HepG2 (cell line): ENCODE results near the gene ARHGEF10L. TPM values are rescaled to one million over a fixed set of nuclear protein-coding genes. Genes with fewer than 3 reads are reported as not detected.

Experiments used
- HNRNPH1 ChIP-seq: fragments of 200-400 bp; formaldehyde crosslinking; optimal IDR thresholded peaks from 2 replicates; pipeline ENCODE3; 2017; ENCODE audit warnings: mild to moderate bottlenecking, low read depth, low read length
- IRX3 ChIP-seq: sonication (generic); formaldehyde crosslinking; IDR thresholded peaks from 2 replicates; pipeline ENCODE4 v1.8.1; 2023; ENCODE audit warnings: mild to moderate bottlenecking, low read depth, missing genetic modification reagents, borderline replicate concordance
- NCOR1 ChIP-seq: fragments of 200-600 bp; sonication (generic); IDR thresholded peaks from 2 replicates; pipeline ENCODE4 v1.7.0; 2017; ENCODE audit warnings: antibody characterized with exemption, low read length, borderline replicate concordance
- PHF21A ChIP-seq: sonication (generic); formaldehyde crosslinking; IDR thresholded peaks from 2 replicates; pipeline ENCODE4 v1.5.0; 2020; ENCODE audit warnings: mild to moderate bottlenecking, missing genetic modification reagents
- RFX5 ChIP-seq: IDR thresholded peaks from 2 replicates; pipeline ENCODE4 v1.6.1; 2011; ENCODE audit warnings: low read depth, low read length, improper control_type of control experiment
- SAP130 ChIP-seq: IDR thresholded peaks from 2 replicates; pipeline ENCODE4 v1.6.1; 2016; ENCODE audit warnings: low read depth
- SRSF4 ChIP-seq: fragments of 200-400 bp; formaldehyde crosslinking; IDR thresholded peaks from one replicate; pipeline ENCODE4 v1.6.1; 2018; ENCODE audit warnings: mild to moderate bottlenecking, low read depth, low read length, moderate library complexity; ENCODE audit not compliant: poor library complexity, severe bottlenecking
- ZBTB33 ChIP-seq: sonication (generic); formaldehyde crosslinking; IDR thresholded peaks from 2 replicates; pipeline ENCODE4 v1.4.0; 2020; ENCODE audit warnings: missing genetic modification reagents
- ZNF264 ChIP-seq: sonication (generic); formaldehyde crosslinking; IDR thresholded peaks from 2 replicates; pipeline ENCODE4 v1.4.0; 2020; ENCODE audit warnings: missing genetic modification reagents
- ZNF335 ChIP-seq: sonication (generic); formaldehyde crosslinking; IDR thresholded peaks from 2 replicates; pipeline ENCODE4 v1.4.0; 2020; ENCODE audit warnings: missing genetic modification reagents
- ZNF570 ChIP-seq: sonication (generic); formaldehyde crosslinking; IDR thresholded peaks from 2 replicates; pipeline ENCODE4 v1.4.0; 2020; ENCODE audit warnings: mild to moderate bottlenecking, missing genetic modification reagents, borderline replicate concordance
- ZNF607 ChIP-seq: sonication (generic); formaldehyde crosslinking; IDR thresholded peaks from 2 replicates; pipeline ENCODE4 v1.5.1; 2020; ENCODE audit warnings: missing genetic modification reagents, mild to moderate bottlenecking, borderline replicate concordance
- ZNF746 ChIP-seq: sonication (generic); formaldehyde crosslinking; IDR thresholded peaks from 2 replicates; pipeline ENCODE4 v1.8.0; 2022; ENCODE audit warnings: mild to moderate bottlenecking, missing genetic modification reagents
- polyA plus RNA-seq, 8 experiments: library from polyadenylated mRNA; depleted of rRNA in 3 of 8; stranded (reverse) in 7 of 8; unstranded in 1 of 8; fragments of >200 nt; fragmentation: Illumina TruSeq in 4 of 8; extraction: Trizol in 4 of 8; gene quantifications; 2 replicates each; pipeline versions ENCODE4 v1.2.1 to v1.2.3, GENCODE V29; 2011 to 2016; ENCODE audit warnings: low read depth in 4 of 8, missing spikeins in 1 of 8, mixed read lengths in 1 of 8; ENCODE audit not compliant: insufficient read depth in 1 of 8
- total RNA-seq, 5 experiments: library from RNA; depleted of rRNA; stranded (reverse); fragments of >200 nt; fragmentation: Illumina TruSeq; extraction: Trizol; gene quantifications; 2 replicates each; pipeline ENCODE4 v1.2.3, GENCODE V29; 2016; ENCODE audit warnings: low read depth in 1 of 5
- TF ChIP-seq, protein P1 (sequence below): sonication (generic); formaldehyde crosslinking; IDR thresholded peaks from 2 replicates; pipeline ENCODE4 v1.5.0; 2020; ENCODE audit warnings: missing genetic modification reagents, mild to moderate bottlenecking, borderline replicate concordance
- TF ChIP-seq, protein P2 (sequence below): sonication (generic); formaldehyde crosslinking; IDR thresholded peaks from 2 replicates; pipeline ENCODE4 v1.8.1; 2023; ENCODE audit warnings: mild to moderate bottlenecking, missing genetic modification reagents
- TF ChIP-seq, protein P3 (sequence below): IDR thresholded peaks from 2 replicates; pipeline ENCODE4 v1.6.1; 2016; ENCODE audit warnings: missing biosample characterization, missing genetic modification reagents, low read depth
- TF ChIP-seq, protein P4 (sequence below): sonication (generic); formaldehyde crosslinking; IDR thresholded peaks from 2 replicates; pipeline ENCODE4 v1.5.0; 2020; ENCODE audit warnings: missing genetic modification reagents
- TF ChIP-seq, protein P5 (sequence below): IDR thresholded peaks from 2 replicates; pipeline ENCODE4 v1.4.0; 2020; ENCODE audit warnings: mild to moderate bottlenecking, missing genetic modification reagents

Gene ARHGEF10L
- total and polyA plus RNA-seq, 2 of the 13 experiments (the other 11 are each of a cell fraction or from before 2014, with no cell fraction given), result 46.5 to 78.3 TPM

DNA sequence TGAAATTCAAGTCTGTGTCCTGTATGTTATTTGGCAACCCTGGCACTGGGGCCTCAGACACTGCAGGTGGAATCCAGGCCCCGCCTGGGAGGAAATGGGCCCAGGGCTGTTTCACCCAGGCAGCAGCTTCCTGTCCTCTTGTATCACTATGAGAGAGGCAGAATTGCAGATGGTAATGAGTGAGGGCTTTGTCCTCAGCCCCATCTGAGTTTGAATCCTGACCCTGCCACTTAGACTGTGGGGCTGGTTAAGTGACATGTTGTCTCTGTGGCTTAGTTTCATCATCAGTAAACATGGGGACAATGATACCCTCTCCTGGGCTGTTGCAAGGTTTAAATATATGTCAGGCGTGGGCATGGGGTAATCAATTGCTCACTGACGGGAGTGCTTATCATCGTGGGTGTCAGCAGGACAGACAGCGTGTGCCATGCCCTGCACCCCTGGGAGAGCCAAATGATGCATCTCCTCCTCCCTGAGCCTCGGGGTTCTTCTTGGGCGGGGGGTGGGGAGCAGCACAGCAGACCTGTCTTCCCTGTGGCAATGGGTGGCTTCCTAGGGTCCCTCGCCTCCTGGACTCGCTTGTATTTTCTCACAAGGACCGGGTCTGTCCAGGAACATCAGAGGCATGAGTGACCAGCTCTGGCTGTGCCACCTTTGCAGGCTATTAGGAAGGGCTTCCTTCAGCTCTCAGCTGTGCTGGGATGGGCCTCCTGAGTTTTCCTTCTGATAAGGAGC, 42.1 kb downstream of the ARHGEF10L start (continued):
- TF ChIP-seq, protein P1, sequence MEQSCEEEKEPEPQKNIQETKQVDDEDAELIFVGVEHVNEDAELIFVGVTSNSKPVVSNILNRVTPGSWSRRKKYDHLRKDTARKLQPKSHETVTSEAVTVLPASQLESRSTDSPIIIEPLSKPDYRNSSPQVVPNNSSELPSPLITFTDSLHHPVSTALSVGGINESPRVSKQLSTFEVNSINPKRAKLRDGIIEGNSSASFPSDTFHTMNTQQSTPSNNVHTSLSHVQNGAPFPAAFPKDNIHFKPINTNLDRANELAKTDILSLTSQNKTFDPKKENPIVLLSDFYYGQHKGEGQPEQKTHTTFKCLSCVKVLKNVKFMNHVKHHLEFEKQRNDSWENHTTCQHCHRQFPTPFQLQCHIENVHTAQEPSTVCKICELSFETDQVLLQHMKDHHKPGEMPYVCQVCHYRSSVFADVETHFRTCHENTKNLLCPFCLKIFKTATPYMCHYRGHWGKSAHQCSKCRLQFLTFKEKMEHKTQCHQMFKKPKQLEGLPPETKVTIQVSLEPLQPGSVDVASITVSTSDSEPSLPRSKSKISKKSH (CRISPR knock-in tag), result 0 out of 2 replicates have a peak, but pooled peaks have one; percentile 23
- TF ChIP-seq RFX5 (no peak), ZBTB33 (no peak), SRSF4 (no peak), ZNF570 (CRISPR knock-in tag) (no peak), ZNF264 (CRISPR knock-in tag) (peak; percentile 46; the same call in 1 of the 2 replicates), ZNF607 (CRISPR knock-in tag) (no peak), SAP130 (CRISPR knock-in tag) (peak; percentile 94), ZNF335 (CRISPR knock-in tag) (no peak), ZNF746 (CRISPR knock-in tag) (peak; percentile 21; the same call in 1 of the 2 replicates), PHF21A (peak; percentile 37; the same call in 1 of the 2 replicates), NCOR1 (peak; percentile 52; the same call in 1 of the 2 replicates), HNRNPH1 (no peak), IRX3 (CRISPR knock-in tag) (no peak)
- TF ChIP-seq, protein P2, sequence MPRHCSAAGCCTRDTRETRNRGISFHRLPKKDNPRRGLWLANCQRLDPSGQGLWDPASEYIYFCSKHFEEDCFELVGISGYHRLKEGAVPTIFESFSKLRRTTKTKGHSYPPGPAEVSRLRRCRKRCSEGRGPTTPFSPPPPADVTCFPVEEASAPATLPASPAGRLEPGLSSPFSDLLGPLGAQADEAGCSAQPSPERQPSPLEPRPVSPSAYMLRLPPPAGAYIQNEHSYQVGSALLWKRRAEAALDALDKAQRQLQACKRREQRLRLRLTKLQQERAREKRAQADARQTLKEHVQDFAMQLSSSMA, result peak; percentile 76; the same call in 1 of the 2 replicates
- TF ChIP-seq, protein P3, sequence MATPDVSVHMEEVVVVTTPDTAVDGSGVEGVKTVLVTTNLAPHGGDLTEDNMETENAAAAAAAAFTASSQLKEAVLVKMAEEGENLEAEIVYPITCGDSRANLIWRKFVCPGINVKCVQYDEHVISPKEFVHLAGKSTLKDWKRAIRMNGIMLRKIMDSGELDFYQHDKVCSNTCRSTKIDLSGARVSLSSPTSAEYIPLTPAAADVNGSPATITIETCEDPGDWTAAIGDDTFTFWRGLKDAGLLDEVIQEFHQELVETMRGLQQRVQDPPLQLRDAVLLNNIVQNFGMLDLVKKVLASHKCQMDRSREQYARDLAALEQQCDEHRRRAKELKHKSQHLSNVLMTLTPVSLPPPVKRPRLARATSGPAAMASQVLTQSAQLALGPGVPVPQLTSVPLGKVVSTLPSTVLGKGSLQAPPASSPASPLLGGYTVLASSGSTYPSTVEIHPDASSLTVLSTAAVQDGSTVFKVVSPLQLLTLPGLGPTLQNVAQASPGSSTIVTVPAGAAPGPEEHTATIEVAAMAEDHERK (CRISPR knock-in tag), result no peak
- TF ChIP-seq, protein P4, sequence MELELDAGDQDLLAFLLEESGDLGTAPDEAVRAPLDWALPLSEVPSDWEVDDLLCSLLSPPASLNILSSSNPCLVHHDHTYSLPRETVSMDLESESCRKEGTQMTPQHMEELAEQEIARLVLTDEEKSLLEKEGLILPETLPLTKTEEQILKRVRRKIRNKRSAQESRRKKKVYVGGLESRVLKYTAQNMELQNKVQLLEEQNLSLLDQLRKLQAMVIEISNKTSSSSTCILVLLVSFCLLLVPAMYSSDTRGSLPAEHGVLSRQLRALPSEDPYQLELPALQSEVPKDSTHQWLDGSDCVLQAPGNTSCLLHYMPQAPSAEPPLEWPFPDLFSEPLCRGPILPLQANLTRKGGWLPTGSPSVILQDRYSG (CRISPR knock-in tag), result no peak
- TF ChIP-seq, protein P5, sequence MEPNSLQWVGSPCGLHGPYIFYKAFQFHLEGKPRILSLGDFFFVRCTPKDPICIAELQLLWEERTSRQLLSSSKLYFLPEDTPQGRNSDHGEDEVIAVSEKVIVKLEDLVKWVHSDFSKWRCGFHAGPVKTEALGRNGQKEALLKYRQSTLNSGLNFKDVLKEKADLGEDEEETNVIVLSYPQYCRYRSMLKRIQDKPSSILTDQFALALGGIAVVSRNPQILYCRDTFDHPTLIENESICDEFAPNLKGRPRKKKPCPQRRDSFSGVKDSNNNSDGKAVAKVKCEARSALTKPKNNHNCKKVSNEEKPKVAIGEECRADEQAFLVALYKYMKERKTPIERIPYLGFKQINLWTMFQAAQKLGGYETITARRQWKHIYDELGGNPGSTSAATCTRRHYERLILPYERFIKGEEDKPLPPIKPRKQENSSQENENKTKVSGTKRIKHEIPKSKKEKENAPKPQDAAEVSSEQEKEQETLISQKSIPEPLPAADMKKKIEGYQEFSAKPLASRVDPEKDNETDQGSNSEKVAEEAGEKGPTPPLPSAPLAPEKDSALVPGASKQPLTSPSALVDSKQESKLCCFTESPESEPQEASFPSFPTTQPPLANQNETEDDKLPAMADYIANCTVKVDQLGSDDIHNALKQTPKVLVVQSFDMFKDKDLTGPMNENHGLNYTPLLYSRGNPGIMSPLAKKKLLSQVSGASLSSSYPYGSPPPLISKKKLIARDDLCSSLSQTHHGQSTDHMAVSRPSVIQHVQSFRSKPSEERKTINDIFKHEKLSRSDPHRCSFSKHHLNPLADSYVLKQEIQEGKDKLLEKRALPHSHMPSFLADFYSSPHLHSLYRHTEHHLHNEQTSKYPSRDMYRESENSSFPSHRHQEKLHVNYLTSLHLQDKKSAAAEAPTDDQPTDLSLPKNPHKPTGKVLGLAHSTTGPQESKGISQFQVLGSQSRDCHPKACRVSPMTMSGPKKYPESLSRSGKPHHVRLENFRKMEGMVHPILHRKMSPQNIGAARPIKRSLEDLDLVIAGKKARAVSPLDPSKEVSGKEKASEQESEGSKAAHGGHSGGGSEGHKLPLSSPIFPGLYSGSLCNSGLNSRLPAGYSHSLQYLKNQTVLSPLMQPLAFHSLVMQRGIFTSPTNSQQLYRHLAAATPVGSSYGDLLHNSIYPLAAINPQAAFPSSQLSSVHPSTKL (CRISPR knock-in tag), result peak; percentile 85
